Astrocyte (in vitro differentiated cells and primary cell): ENCODE measurements around the gene FEV. TPM values are rescaled to one million over a fixed set of nuclear protein-coding genes. Genes with fewer than 3 reads are reported as not detected.

Source experiments
- DNase-seq: peaks from one replicate; pipeline ENCODE4 v3.0.0-alpha.2; 2010; ENCODE audit warnings: low read depth
- FAIRE-seq: peaks from 2 replicates; lab custom pipeline; 2011; peaks lifted over from hg19 to GRCh38; lab: Jason Lieb, UNC
- H2AFZ ChIP-seq: 2 replicates; pipeline ENCODE4 v1.6.0; 2012; ENCODE audit warnings: low read depth, low read length, inconsistent platforms
- H3K27ac ChIP-seq: 2 replicates; pipeline ENCODE4 v1.5.1; 2011; ENCODE audit warnings: low read depth, low read length, inconsistent platforms
- H3K27me3 ChIP-seq: 2 replicates; pipeline ENCODE4 v1.6.0; 2011; ENCODE audit warnings: low read length, inconsistent platforms; ENCODE audit not compliant: insufficient read depth
- H3K36me3 ChIP-seq: 2 replicates; pipeline ENCODE4 v1.5.1; 2011; ENCODE audit warnings: low read length, inconsistent platforms; ENCODE audit not compliant: insufficient read depth
- H3K4me1 ChIP-seq: 2 replicates; pipeline ENCODE4 v1.5.1; 2011; ENCODE audit warnings: low read length, inconsistent platforms; ENCODE audit not compliant: insufficient read depth
- H3K4me2 ChIP-seq: 2 replicates; pipeline ENCODE4 v1.6.0; 2012; ENCODE audit warnings: low read length, inconsistent platforms
- H3K4me3 ChIP-seq: 2 replicates; pipeline ENCODE4 v1.5.1; 2011; ENCODE audit warnings: low read depth, mild to moderate bottlenecking, low read length, inconsistent platforms; ENCODE audit not compliant: insufficient read depth
- H3K79me2 ChIP-seq: 2 replicates; pipeline ENCODE4 v1.6.0; 2012; ENCODE audit warnings: mild to moderate bottlenecking, low read length, inconsistent platforms; ENCODE audit not compliant: insufficient read depth
- H3K9ac ChIP-seq: 2 replicates; pipeline ENCODE4 v1.6.0; 2012; ENCODE audit warnings: mild to moderate bottlenecking, low read length, inconsistent platforms
- H3K9me3 ChIP-seq: 2 replicates; pipeline ENCODE4 v1.5.1; 2012; ENCODE audit warnings: low read depth, mild to moderate bottlenecking, low read length, inconsistent platforms; ENCODE audit not compliant: insufficient read depth
- H4K20me1 ChIP-seq: 2 replicates; pipeline ENCODE4 v1.6.0; 2012; ENCODE audit warnings: low read length, inconsistent platforms; ENCODE audit not compliant: insufficient read depth
- H3K27ac Mint-ChIP-seq: one replicate; pipeline ENCODE4 v1.8.0; 2021; ENCODE audit warnings: mild to moderate bottlenecking, mixed read lengths; ENCODE audit not compliant: unreplicated experiment
- H3K27me3 Mint-ChIP-seq: one replicate; pipeline ENCODE4 v1.8.0; 2021; ENCODE audit warnings: low read depth, mixed read lengths; ENCODE audit not compliant: unreplicated experiment
- H3K36me3 Mint-ChIP-seq: one replicate; pipeline ENCODE4 v1.8.0; 2021; ENCODE audit warnings: low read depth, mixed read lengths; ENCODE audit not compliant: unreplicated experiment
- H3K4me1 Mint-ChIP-seq: one replicate; pipeline ENCODE4 v1.8.0; 2021; ENCODE audit warnings: low read depth, mixed read lengths; ENCODE audit not compliant: unreplicated experiment
- H3K4me3 Mint-ChIP-seq: one replicate; pipeline ENCODE4 v1.8.0; 2021; ENCODE audit warnings: mild to moderate bottlenecking, moderate library complexity, mixed read lengths; ENCODE audit not compliant: unreplicated experiment
- H3K9me3 Mint-ChIP-seq: one replicate; pipeline ENCODE4 v1.8.0; 2021; ENCODE audit warnings: mild to moderate bottlenecking, mixed read lengths; ENCODE audit not compliant: unreplicated experiment
- EZH2 ChIP-seq: IDR thresholded peaks from 2 replicates; pipeline ENCODE4 v1.6.1; 2012; ENCODE audit warnings: mild to moderate bottlenecking, low read length, inconsistent platforms; ENCODE audit not compliant: insufficient read depth
- total RNA-seq: library from RNA; stranded (reverse); gene quantifications from 2 replicates; pipeline ENCODE4 v1.2.1, GENCODE V29; 2021
- TF ChIP-seq, protein P1 (sequence below): IDR thresholded peaks from 2 replicates; pipeline ENCODE4 v1.5.1; 2011; ENCODE audit warnings: low read depth, mild to moderate bottlenecking, inconsistent platforms, low read length, moderate library complexity; ENCODE audit not compliant: insufficient read depth

The FEV gene
- total RNA-seq, 1 donor from 2014 or later = not detected

- Histone ChIP-seq H3K9ac (no peak overlapping the region), H4K20me1 (peaks cover 6% of the 10 kb centered on the region), H3K4me1 (peaks cover 9% of the 10 kb centered on the region), H3K9me3 (peaks cover 3% of the 10 kb centered on the region), H2AFZ (no peak overlapping the region), H3K27me3 (peaks cover 87% of the 10 kb centered on the region), H3K36me3 (no peaks in the 10 kb centered on the region), H3K79me2 (no peaks in the 10 kb centered on the region), H3K4me3 (no peak overlapping the region), H3K27ac (no peak overlapping the region), H3K4me2 (no peak overlapping the region)
- FAIRE-seq (no peak), DNase-seq (no peak)
- H3K36me3 Mint-ChIP-seq = peaks cover 2% of the 10 kb centered on the region
- H3K27me3 Mint-ChIP-seq = peaks cover 85% of the 10 kb centered on the region
- peaks cover 8% of the 10 kb centered on the region for H3K9me3 Mint-ChIP-seq
- no peak overlapping the region for H3K27ac Mint-ChIP-seq
- TF ChIP-seq, protein P1, sequence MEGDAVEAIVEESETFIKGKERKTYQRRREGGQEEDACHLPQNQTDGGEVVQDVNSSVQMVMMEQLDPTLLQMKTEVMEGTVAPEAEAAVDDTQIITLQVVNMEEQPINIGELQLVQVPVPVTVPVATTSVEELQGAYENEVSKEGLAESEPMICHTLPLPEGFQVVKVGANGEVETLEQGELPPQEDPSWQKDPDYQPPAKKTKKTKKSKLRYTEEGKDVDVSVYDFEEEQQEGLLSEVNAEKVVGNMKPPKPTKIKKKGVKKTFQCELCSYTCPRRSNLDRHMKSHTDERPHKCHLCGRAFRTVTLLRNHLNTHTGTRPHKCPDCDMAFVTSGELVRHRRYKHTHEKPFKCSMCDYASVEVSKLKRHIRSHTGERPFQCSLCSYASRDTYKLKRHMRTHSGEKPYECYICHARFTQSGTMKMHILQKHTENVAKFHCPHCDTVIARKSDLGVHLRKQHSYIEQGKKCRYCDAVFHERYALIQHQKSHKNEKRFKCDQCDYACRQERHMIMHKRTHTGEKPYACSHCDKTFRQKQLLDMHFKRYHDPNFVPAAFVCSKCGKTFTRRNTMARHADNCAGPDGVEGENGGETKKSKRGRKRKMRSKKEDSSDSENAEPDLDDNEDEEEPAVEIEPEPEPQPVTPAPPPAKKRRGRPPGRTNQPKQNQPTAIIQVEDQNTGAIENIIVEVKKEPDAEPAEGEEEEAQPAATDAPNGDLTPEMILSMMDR = no peak
- TF ChIP-seq EZH2 = no peak
- H3K4me3 Mint-ChIP-seq = no peak overlapping the region
- no peaks in the 10 kb centered on the region for H3K4me1 Mint-ChIP-seq
Observed at GRCh38 chr2:218990052-218990451, 5.1 kb upstream of the FEV start.

GRCh38 chr2:218988650-218989049 lies 3.7 kb upstream of the FEV start:
- H3K4me3 ChIP-seq = no peak overlapping the region
- no peaks in the 10 kb centered on the region for H3K36me3 ChIP-seq
- H3K27me3 Mint-ChIP-seq = peaks cover 84% of the 10 kb centered on the region
- H2AFZ ChIP-seq = no peak overlapping the region
- no peak overlapping the region for H3K4me3 Mint-ChIP-seq
- peaks cover 6% of the 10 kb centered on the region for H3K4me1 ChIP-seq
- FAIRE-seq (no peak), DNase-seq (no peak)
- H3K4me1 Mint-ChIP-seq = peaks cover 2% of the 10 kb centered on the region
- no peak overlapping the region for H3K9ac ChIP-seq
- peaks cover 8% of the 10 kb centered on the region for H3K9me3 Mint-ChIP-seq
- TF ChIP-seq EZH2 = no peak
- TF ChIP-seq, protein P1 = no peak
- H3K9me3 ChIP-seq = peaks cover 3% of the 10 kb centered on the region
- H3K27me3 ChIP-seq = peaks cover 88% of the 10 kb centered on the region
- no peak overlapping the region for H3K27ac Mint-ChIP-seq
- H4K20me1 ChIP-seq = peaks cover 6% of the 10 kb centered on the region
- H3K79me2 ChIP-seq = no peaks in the 10 kb centered on the region
- no peak overlapping the region for H3K27ac ChIP-seq
- no peak overlapping the region for H3K4me2 ChIP-seq
- H3K36me3 Mint-ChIP-seq = peaks cover 3% of the 10 kb centered on the region

DNA sequence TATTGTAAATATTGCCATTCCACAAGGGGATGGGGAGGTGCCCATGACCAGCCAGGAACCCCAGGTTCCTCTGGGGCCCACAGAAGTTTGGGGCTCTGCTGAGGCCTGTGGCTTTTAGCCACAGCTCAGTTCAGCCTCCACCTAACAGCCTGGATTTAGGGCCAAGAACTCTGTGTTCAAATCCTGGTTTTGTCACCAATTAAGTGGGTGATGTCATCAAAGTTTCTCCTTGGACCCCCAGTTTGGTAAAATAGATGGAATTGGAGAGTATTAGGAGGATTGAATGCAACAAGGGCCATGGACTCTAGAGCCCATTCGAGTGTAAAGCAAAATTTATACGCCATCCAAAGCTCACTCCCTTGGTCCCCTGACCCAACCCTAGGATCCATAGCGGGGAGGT lies 3.2 kb upstream of the FEV start:
- no peak overlapping the region for H3K27ac Mint-ChIP-seq
- Histone ChIP-seq H3K4me3 (no peak overlapping the region), H4K20me1 (peaks cover 11% of the 10 kb centered on the region), H3K4me1 (peaks cover 2% of the 10 kb centered on the region), H3K27me3 (peaks cover 88% of the 10 kb centered on the region), H2AFZ (no peak overlapping the region), H3K36me3 (no peaks in the 10 kb centered on the region), H3K9ac (no peak overlapping the region), H3K27ac (no peak overlapping the region), H3K9me3 (peaks cover 7% of the 10 kb centered on the region), H3K79me2 (no peaks in the 10 kb centered on the region), H3K4me2 (no peak overlapping the region)
- no peak for DNase-seq
- peaks cover 3% of the 10 kb centered on the region for H3K36me3 Mint-ChIP-seq
- TF ChIP-seq, protein P1 = no peak
- TF ChIP-seq EZH2 = no peak
- H3K9me3 Mint-ChIP-seq = peaks cover 8% of the 10 kb centered on the region
- no peak overlapping the region for H3K4me3 Mint-ChIP-seq
- FAIRE-seq = no peak
- H3K27me3 Mint-ChIP-seq = peaks cover 88% of the 10 kb centered on the region
- H3K4me1 Mint-ChIP-seq = peaks cover 2% of the 10 kb centered on the region
